ENCODE results near the gene MAL. TPM values are rescaled to one million over a fixed set of nuclear protein-coding genes. Genes with fewer than 3 reads are reported as not detected.

Gene MAL
- total RNA-seq, 3 donors from 2014 or later (not counting 1 experiment from before 2014, with no cell fraction given): 0.54 to 3.3 (median 1.8) TPM

DNA sequence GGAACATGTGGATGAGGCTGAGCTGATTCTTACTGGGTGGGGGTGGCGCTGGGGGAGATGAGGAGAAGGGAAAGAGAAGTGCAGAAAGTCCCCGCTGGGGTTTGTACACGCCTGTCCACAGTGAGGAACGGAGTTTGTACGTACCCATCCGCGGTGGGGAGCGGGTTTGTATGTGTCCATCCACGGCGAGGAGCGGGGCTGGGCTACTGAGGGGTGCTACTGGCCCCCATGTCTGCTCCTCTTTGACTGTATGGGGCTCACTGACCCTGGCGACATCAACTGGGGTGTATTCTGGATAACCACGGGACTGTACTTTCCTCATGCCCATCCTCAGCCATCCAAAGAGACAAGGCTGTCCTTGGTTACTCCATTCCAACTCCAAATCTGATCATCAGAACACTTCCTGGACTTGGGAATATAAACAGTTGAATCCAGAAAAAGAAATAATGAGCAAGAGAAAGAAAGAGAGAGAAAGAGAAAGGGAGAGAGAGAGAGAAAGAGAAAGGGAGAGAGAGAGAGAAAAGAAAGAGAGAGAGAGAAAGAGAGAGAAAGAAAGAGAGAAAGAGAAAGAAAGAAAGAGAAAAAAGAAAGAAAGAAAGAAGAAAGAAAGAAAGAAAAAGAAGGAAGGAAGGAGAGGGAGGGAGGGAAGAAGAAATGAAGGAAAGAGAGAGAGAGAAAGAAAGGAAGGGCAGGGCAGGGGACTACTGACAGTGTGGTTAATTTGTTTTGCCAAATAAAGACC is 21.0 kb downstream of the MAL start:
- H3K27ac Mint-ChIP-seq: no peak overlapping the region
- Histone ChIP-seq H3K27ac (ENCODE audit: low read length) (no peak overlapping the region), H3K4me3 (ENCODE audit: low read length) (no peak overlapping the region), H3K9me3 (ENCODE audit: control insufficient read depth, insufficient read depth, low read length) (no peaks in the 10 kb centered on the region), H3K4me1 (ENCODE audit: control insufficient read depth, insufficient read depth, low read length) (no peaks in the 10 kb centered on the region), H3K36me3 (ENCODE audit: control insufficient read depth, insufficient read depth, low read length) (no peaks in the 10 kb centered on the region), H3K27me3 (ENCODE audit: control insufficient read depth, insufficient read depth, low read length) (no peaks in the 10 kb centered on the region)
- DNase-seq (no peak), ATAC-seq (no peak)
- no peaks in the 10 kb centered on the region for H3K4me1 Mint-ChIP-seq
- H3K9me3 Mint-ChIP-seq: no peaks in the 10 kb centered on the region
- H3K4me3 Mint-ChIP-seq: no peak overlapping the region
- intact Hi-C loops (cut with micrococcal nuclease): no loop called here
- TF ChIP-seq CTCF (IDR thresholded peaks at IDR 0.05): no peak
- no peaks in the 10 kb centered on the region for H3K36me3 Mint-ChIP-seq
- peaks cover 5 to 18% of the 10 kb centered on the region in 2 donors for H3K27me3 Mint-ChIP-seq (ENCODE audit: low read depth in 2 of 2)
- WGBS (ENCODE audit: insufficient coverage): 90% methylated on average over 13 of the region's 13 CpGs

DNA sequence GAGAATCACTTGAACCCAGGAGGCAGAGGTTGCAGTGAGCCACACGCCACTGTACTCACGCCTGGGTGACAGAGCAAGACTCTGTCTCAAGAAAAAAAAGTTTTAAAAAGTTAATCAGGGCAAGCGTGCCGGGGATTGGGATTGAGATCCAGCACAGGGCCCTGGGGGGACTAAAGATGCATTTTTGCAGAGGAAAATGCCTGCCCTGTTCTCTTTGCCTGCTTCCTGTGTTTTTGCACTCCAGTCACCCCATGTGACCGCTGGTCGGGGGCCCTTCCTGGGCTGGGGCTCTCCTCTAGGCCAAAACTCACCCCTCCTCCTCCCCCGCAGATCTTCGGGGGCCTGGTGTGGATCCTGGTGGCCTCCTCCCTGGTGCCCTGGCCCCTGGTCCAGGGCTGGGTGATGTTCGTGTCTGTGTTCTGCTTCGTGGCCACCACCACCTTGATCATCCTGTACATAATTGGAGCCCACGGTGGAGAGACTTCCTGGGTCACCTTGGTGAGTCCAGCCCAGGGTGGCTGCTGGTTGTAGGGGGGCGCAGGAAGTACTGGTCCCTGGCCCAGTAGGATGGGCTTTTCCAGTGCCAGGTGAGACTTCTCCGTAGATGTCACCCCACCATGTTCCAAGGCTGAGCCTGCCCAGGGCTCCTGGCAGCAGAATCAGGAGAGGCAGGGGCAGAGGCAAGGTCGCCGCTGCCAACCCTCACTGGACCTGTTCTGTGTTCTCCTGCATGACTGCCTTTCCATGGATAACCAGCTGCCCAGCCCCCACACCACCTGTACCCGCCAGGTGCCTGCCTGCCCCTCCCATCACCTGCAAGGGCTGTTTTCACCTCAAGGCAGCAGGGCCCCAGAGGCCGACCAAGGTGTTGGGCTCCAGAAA is 22.4 kb downstream of the MAL start:
- Mint-ChIP-seq H3K27me3 (ENCODE audit: low read depth in 2 of 2) (peaks cover 5 to 17% of the 10 kb centered on the region in 2 donors), H3K36me3 (no peaks in the 10 kb centered on the region), H3K4me3 (no peak overlapping the region), H3K4me1 (no peaks in the 10 kb centered on the region), H3K27ac (no peak overlapping the region), H3K9me3 (no peaks in the 10 kb centered on the region)
- DNase-seq (no peak), ATAC-seq (no peak)
- Histone ChIP-seq H3K4me1 (ENCODE audit: control insufficient read depth, insufficient read depth, low read length) (no peaks in the 10 kb centered on the region), H3K36me3 (ENCODE audit: control insufficient read depth, insufficient read depth, low read length) (no peaks in the 10 kb centered on the region), H3K27me3 (ENCODE audit: control insufficient read depth, insufficient read depth, low read length) (no peaks in the 10 kb centered on the region), H3K4me3 (ENCODE audit: low read length) (no peak overlapping the region), H3K27ac (ENCODE audit: low read length) (no peak overlapping the region), H3K9me3 (ENCODE audit: control insufficient read depth, insufficient read depth, low read length) (no peaks in the 10 kb centered on the region)
- no peak for TF ChIP-seq CTCF (IDR thresholded peaks at IDR 0.05)
- WGBS (ENCODE audit: insufficient coverage): 76% methylated on average over 17 of the region's 17 CpGs
- intact Hi-C loops (cut with micrococcal nuclease): no loop called here

DNA sequence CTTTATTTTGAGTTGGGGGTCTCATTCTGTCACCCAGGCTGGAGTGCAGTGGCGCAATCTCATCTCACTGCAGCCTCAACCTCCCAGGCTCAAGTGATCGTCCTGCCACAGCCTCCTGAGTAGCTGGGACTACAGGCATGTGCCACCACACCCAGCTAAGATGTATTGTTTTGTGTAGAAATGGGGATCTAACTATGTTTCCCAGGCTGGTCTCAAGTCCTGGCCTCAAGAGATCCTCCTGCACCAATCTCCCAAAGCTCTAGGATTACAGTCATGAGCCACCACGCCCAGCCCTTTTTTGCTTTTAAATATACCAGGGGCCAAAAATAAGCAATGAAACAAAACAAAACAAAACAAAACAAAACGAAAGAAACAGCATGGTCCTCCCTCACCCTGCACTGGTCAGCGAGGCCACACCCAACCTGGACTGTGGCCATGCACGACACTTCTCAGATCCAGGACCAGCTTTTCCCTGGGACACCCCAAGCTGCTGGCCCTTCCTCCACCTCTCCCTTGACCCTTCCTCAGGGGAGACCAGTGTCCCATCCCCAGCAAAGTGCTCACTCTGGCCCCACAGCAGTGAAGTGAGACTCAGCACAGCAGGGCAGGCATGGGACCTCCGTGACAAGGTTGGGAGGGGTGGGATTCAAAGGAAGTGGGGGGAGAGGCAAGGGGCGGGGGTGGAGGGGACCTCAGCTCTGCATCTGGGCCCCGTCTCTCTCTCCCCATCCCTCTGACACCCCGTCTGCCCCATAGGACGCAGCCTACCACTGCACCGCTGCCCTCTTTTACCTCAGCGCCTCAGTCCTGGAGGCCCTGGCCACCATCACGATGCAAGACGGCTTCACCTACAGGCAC is 23.5 kb downstream of the MAL start:
- Histone ChIP-seq H3K27me3 (ENCODE audit: control insufficient read depth, insufficient read depth, low read length) (no peaks in the 10 kb centered on the region), H3K27ac (ENCODE audit: low read length) (no peak overlapping the region), H3K36me3 (ENCODE audit: control insufficient read depth, insufficient read depth, low read length) (no peaks in the 10 kb centered on the region), H3K4me3 (ENCODE audit: low read length) (no peak overlapping the region), H3K9me3 (ENCODE audit: control insufficient read depth, insufficient read depth, low read length) (no peaks in the 10 kb centered on the region), H3K4me1 (ENCODE audit: control insufficient read depth, insufficient read depth, low read length) (no peaks in the 10 kb centered on the region)
- H3K4me3 Mint-ChIP-seq: no peak overlapping the region
- ATAC-seq: no peak
- intact Hi-C loops (cut with micrococcal nuclease): no loop called here
- DNase-seq: no peak
- H3K27ac Mint-ChIP-seq: no peak overlapping the region
- no peaks in the 10 kb centered on the region for H3K4me1 Mint-ChIP-seq
- 83% methylated on average over 13 of the region's 15 CpGs for whole genome bisulfite sequencing (ENCODE audit: insufficient coverage)
- no peaks in the 10 kb centered on the region for H3K36me3 Mint-ChIP-seq
- peaks cover 5 to 13% of the 10 kb centered on the region in 2 donors for H3K27me3 Mint-ChIP-seq (ENCODE audit: low read depth in 2 of 2)
- no peak for TF ChIP-seq CTCF (IDR thresholded peaks at IDR 0.05)
- no peaks in the 10 kb centered on the region for H3K9me3 Mint-ChIP-seq

Measured in natural killer cell (primary cell).